H1 (cell line): ENCODE measurements around the gene TBC1D7. TPM values are rescaled to one million over a fixed set of nuclear protein-coding genes. Genes with fewer than 3 reads are reported as not detected.

Experiments used
- CBX5 ChIP-seq: fragments of 300-800, 300-1000 bp; sonication (generic); IDR thresholded peaks from 2 replicates; pipeline ENCODE4 v1.7.1; 2016; ENCODE audit warnings: antibody characterized with exemption, low read length, low read depth
- CBX8 ChIP-seq: fragments of 300-800, 300-1000 bp; sonication (generic); IDR thresholded peaks from 2 replicates; pipeline ENCODE4 v1.7.1; 2016; ENCODE audit warnings: low read depth, low read length, borderline replicate concordance
- HDAC2 ChIP-seq, 2 experiments: fragments of 300-600 bp in 1 of 2; sonication (generic) in 1 of 2; IDR thresholded peaks; 2 replicates each; pipeline ENCODE4 v1.6.1; 2011 to 2012; ENCODE audit warnings: low read depth in 2 of 2, low read length in 2 of 2, mild to moderate bottlenecking in 2 of 2, moderate library complexity in 2 of 2, borderline replicate concordance in 1 of 2, inconsistent platforms in 1 of 2
- polyA plus RNA-seq, 7 experiments: library from polyadenylated mRNA; depleted of rRNA in 3 of 7; stranded (reverse) in 5 of 7; unstranded in 2 of 7; fragments of >200 nt in 5 of 7; fragments of 200-250 nt in 2 of 7; gene quantifications; 1 replicate in 5 of 7; 2 replicates in 1 of 7; 4 replicates in 1 of 7; pipeline versions ENCODE4 v1.2.1 to v1.2.3, GENCODE V29; 2011 to 2013; ENCODE audit warnings: missing spikeins in 2 of 7, mixed read lengths in 2 of 7
- total RNA-seq: library from RNA; stranded (reverse); fragmentation: NEBNext Ultra II Directional; extraction: Animal tissue kit (Norgen Biotek cat#: 25700); gene quantifications from 2 replicates; pipeline ENCODE4 v1.2.1, GENCODE V29; 2021

The TBC1D7 gene
- total and polyA plus RNA-seq, 2 of the 8 experiments (the other 6 are each of a cell fraction or from before 2014, with no cell fraction given): 46.1 to 55.2 TPM

DNA sequence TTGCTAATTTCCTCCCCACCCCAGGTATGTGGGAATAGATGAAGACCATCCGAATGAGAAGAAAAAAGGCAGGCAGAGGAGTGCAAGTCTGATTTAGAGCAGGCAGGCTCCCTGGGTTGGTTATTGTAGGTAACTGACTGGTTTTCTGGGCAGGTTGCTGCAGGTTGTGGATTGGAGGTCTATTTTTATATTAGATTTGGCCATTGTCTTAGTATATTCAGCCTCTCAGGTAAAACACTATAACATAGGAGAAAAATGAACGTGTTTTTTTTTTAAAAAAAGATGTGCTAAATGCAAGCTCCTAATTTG, 492 bp upstream of the TBC1D7 start (continued):
- TF ChIP-seq CBX8 (no peak), HDAC2 (IDR thresholded peaks at IDR 0.05; ENCODE audit: borderline replicate concordance in 1 of 2, low read depth in 2 of 2, low read length in 2 of 2) (no peak), CBX5 (no peak)
